Activated CD8-positive, alpha-beta memory T cell treated with anti-CD3 and anti-CD28 coated beads for 1 hour (primary cell): Measurements from ENCODE around the gene MDFI.

Experiments used
- DNase-seq, 2 donors: peaks; one replicate each; pipeline ENCODE4 v3.0.0-alpha.2; 2020; ENCODE audit warnings: low read depth in 1 of 2; ENCODE audit errors: extremely low read depth in 1 of 2

Gene MDFI

GRCh38 chr6:41648921-41649320 lies 10.7 kb downstream of the MDFI start:
- DNase-seq = no peak

GRCh38 chr6:41649596-41649995 lies 11.3 kb downstream of the MDFI start:
- DNase-seq = no peak

DNA sequence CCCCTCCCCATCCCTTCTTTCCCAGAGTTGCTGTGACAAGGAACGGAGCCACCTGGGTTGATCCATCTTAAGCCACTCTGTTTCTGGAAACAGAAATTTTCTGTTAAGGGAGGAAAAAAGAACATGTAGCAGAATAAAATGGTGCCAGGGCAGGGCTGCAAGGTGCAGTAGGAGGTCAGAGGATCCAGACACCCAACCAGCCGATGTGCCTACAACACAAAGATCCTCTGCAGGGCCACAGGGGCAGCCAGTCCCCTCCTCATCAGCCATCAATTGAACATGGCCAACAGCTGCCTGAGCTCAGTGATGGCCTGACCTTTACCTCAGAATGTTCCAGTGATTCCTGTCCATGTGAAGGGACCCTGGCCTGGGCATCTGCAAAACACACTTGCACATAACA lies 11.9 kb downstream of the MDFI start:
- no peak for DNase-seq

- no peak for DNase-seq
Observed at GRCh38 chr6:41651246-41651961, 13.1 kb downstream of the MDFI start.

DNA sequence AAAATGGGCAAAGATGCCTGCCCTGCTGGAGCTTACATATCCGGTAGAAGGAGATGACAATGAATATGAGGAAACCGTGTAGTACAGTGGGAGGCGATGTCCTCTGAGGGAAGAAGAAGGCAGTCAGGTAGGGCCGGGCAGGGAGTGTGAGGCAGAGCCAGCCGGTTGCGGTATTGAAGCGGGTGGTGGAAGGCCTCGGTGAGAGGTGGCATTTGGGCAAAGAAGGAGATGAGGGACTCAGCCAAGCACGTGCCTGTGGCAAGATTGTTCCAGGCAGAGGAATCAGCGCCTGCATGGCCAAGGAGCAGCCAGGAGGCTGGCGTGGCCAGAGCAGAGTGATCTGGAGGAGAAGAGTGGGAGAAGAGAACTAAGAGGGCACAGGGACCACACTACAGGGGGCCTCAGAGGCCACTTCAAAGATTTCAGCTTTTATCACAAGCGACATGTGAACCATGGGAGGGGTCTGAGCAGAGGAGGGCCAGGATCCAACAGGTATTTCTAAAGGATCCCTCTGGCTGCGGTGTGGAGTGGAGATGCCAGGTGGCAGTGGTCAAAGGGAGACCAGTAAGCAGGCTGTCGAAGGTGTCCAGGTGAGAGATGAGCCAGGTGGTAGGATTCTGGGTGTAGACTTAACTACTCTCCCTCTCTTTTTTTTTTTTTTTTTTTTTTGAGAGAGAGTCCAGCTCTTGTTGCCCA lies 13.8 kb downstream of the MDFI start:
- DNase-seq = no peak

GRCh38 chr6:41652866-41653652 lies 14.8 kb downstream of the MDFI start:
- no peak for DNase-seq

DNA sequence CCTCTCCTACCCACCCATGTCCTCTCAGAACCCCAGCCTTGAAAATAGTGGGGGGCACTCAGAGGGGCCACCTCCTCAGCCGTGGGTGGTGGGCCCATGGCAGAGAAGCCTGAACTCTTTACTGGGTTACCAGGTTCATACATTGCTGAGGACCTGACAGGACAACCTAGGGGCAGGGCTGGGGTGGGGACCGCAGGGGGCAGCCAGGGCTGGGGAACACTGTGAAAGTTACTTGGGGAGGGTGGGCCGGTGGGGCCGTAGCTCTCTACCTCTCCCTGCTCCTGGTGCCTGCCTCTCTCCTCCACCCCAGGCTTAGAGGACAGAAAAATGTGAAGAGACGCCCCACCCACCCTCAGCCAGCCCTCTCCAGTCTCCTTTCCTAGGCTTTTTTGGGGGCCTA lies 15.4 kb downstream of the MDFI start:
- DNase-seq = no peak

DNA sequence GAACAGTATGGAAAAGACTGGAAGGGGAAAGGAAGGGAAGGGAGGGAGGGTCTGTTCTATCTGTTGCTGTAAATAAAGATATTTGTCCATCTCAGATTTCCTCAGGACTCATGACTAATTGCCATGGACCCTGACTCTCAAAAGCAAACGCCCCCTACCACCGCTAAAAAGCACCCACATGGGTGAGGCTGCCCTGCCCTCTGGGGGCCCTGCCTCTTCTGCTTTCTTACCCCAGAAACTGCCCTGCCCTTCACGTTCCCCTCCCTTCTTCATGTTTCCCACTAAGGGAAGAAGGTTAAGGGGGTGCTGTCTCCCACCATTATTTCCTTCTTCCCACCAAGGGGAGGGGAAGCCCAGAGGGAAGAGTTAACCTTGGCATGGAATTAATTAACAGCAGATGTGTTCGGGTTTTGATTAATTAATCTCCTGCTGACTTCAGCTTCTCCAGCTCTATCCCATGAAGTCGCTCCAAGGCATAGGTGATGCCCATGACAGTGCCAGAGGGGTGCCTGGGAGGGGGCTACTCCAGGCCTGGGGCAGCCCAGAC lies 16.0 kb downstream of the MDFI start:
- no peak for DNase-seq

GRCh38 chr6:41654698-41655151 lies 16.5 kb downstream of the MDFI start:
- no peak for DNase-seq

- no peak for DNase-seq
Observed at GRCh38 chr6:41655176-41655575, 16.9 kb downstream of the MDFI start.

GRCh38 chr6:41655646-41656001 lies 17.4 kb downstream of the MDFI start:
- no peak for DNase-seq

DNA sequence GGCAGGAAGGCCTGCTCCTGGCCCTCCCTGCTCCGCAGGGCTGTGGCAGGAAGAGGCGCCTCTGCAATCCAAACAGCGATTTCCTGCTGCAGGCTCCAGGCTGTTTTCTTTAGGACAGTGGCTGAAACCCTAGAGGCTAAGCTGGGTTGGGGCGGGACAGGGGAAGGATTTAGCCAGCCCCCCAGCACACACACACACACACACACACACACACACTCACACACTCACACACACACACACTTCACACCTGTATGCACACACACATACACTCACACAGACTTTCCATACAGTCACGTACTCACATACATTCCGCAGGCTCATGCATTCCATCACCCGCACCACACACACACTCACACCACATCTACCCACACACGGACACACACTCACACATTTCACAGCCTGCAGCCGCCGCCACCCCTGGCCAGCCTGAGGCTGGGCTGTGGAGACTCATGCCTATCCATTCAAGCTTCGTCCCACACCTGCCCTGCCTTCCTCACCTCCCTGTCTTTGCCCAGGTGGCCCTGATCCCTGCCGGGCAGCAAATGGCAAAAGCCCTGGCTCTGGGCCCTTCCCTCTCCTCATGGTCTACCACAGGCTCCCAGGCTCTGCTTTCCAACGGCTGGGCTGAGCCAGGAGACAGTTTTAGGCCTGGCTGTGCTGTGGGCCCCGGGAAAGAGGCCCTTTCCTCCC lies 17.9 kb downstream of the MDFI start:
- DNase-seq = no peak

DNA sequence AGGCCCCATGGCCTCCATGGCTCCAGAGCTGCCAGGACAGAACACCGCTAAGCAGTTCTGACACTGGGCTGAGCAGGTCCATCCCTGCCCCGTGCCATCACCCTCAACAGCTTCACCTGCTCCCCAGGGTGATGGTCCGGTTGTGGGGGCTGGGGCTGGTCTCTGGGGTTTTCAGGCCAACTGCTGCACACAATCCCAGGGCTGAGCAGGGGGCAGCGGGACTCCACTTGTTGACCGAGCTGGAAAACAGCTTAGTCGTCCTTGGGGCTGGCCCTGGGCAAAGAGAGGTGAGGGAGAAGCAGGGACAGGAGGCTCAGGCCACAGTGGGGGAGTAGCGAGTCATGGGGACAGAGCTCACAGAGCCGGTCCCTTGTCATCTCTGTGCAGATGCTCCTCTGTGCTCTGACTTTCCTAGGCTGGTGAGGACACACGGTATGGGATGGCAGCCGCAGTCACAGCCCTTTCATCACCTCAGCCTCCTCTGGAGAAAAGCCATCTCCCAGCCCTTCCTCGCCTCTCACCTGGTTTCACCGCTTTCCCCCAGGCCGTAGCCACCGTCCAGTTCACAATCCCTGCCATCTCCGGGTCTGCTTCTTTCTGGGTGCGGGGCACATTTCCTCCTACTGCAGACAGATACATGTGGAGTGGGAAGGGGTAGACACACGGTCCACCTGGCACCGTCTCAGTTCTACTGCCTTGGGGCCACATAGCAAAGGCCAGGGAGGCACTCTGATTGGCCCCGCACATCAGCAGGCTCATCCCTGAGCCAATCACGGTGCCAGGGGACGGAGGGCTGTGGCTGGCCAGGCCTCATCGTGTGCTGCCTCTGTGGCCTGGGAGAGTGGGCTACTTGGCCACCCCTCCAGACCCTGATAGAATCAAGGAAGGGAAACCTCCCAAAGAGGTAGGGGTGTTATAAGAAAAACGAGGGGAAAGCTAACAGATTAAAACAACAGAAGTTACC lies 19.1 kb downstream of the MDFI start:
- DNase-seq = no peak

- no peak for DNase-seq
Observed at GRCh38 chr6:41658636-41659035, 20.4 kb downstream of the MDFI start.

DNA sequence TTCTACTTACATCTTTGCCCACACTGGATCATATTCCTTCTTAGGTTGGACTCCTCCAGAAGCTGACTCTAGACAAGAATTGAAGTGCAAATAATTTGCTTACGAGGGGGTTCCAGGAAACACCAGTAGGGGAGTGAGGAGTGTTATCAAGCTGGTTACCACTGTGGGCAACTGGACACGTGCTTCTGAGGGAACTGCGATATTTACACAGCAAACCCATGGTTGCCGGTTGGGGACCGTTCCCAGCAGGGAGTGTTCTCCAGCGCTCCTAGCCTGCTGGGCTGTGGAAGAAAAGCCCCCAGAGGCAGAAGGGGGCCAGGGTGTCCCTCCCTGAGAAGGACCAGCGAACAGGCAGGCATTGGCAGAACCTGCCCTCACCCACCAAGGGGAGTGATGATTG lies 21.7 kb downstream of the MDFI start:
- DNase-seq = no peak

GRCh38 chr6:41663568-41663967 lies 25.3 kb downstream of the MDFI start:
- no peak for DNase-seq

DNA sequence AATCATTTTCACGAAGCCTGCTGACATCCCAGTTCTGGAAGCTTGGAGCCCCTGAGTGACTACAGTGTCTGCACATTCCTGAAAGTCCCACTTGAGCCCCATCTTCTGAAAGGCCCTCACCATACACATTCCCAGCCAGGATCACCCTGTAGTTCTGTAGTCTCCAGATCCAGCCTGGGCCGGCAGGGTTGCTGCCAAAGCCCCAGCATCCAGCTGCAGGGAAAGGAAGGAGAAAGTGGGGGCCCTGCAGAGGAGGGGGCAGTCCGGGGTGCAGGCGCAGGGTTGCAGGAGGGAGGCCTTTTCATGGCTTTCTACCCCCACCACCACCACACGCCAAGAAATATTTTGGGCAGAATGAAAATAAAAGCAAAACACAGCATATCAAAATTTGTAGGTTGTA lies 26.0 kb downstream of the MDFI start:
- no peak for DNase-seq

DNA sequence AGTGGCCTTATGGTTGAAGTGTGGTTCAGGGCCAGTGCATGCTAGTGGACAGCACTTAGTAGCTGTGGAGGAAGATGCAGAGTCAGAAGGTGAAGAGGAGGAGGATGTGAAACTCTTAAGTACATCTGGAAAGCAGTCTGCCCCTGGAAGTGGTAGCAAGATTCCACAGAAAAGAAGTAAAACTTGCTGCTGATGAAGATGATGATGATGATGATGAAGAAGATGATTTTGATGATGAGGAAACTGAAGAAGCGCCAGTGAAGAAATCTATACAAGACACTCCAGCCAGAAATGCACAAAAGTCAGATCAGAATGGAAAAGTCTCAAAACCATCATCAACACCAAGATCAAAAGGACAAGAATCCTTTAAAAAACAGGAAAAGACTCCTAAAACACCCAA lies 28.9 kb downstream of the MDFI start:
- no peak for DNase-seq

DNA sequence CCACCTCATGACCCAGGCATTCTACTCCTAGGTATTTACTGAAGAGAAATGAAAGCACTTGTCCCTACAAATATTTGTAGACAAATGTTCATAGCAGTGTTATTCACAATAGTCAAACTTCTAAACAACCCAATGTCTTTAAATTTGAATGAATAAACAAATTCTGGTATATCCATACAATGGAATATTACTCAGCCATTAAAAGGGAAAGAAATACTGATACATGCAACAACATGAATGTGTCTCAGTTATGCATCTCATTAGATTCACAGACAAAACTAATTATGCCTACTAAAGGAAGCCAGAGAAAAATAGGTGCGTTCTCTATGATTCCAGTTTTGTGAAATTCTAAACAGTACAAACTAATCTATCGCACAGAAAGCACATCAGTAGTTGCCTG lies 30.7 kb downstream of the MDFI start:
- DNase-seq = no peak
